GM12872 (cell line): Measurements from ENCODE around the gene MYOM3.

Source experiments
- CTCF ChIP-seq: IDR thresholded peaks from 3 replicates; pipeline ENCODE4 v1.5.1; 2011; ENCODE audit warnings: low read depth, mild to moderate bottlenecking, low read length, moderate library complexity; ENCODE audit not compliant: insufficient read depth

Gene MYOM3

GRCh38 chr1:24125456-24125855, 13.5 kb upstream of the MYOM3 start:
- no peak for TF ChIP-seq CTCF

- no peak for TF ChIP-seq CTCF
These were observed 13.0 kb upstream of the MYOM3 start for GRCh38 chr1:24124980-24125379.

- TF ChIP-seq CTCF, result no peak
These were observed 11.7 kb upstream of the MYOM3 start for GRCh38 chr1:24123611-24124010.

GRCh38 chr1:24122776-24123175, 10.8 kb upstream of the MYOM3 start:
- TF ChIP-seq CTCF, result no peak

- no peak for TF ChIP-seq CTCF
These were observed 9.5 kb upstream of the MYOM3 start for GRCh38 chr1:24121406-24121805.

- no peak for TF ChIP-seq CTCF
These were observed 9.0 kb upstream of the MYOM3 start for GRCh38 chr1:24120965-24121364.

GRCh38 chr1:24119859-24120756, 8.2 kb upstream of the MYOM3 start:
- TF ChIP-seq CTCF, result no peak
